Measurements from ENCODE around the gene DNAH9. TPM values are rescaled to one million over a fixed set of nuclear protein-coding genes. Genes with fewer than 3 reads are reported as not detected.

The DNAH9 gene
- total RNA-seq, 1 experiment from 2014 or later = 0.22 TPM

DNA sequence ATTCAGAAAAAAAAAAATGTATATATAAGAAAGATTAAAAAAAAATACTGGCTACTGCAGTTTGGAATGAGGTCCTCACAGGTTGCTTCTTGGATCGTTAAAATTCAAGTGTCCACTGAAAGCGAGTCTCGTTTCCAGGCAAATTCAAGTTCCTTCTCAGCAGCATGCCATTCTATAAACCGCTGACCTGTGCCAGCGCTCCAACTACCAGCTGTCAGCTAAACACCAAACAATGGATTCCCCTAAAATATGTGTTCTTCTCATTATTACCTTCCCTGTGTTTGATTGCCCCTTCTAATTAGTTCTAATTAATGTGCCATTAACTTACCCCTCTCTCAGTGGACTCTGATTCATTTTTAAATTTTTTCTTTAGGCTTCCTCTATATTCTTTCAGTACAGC lies 92.4 kb downstream of the DNAH9 start:
- H2AK5ac ChIP-seq (ENCODE audit: insufficient read length, low read length) = no peak overlapping the region
- H4K5ac ChIP-seq (ENCODE audit: insufficient read length, low read depth, low read length) = no peak overlapping the region
- no peak overlapping the region for H3K56ac ChIP-seq (ENCODE audit: insufficient read length, low read depth, low read length)
- no peak overlapping the region for H3K9ac ChIP-seq (ENCODE audit: extremely low read depth, insufficient read length, low read length)
- WGBS (ENCODE audit: extremely low coverage, insufficient read length, low lambda C conversion rate) = no CpG with 5 or more reads among the region's 5 CpGs
- no peaks in the 10 kb centered on the region for H3K79me2 ChIP-seq (ENCODE audit: insufficient read depth, low read length)
- no peak overlapping the region for H3K4me2 ChIP-seq (ENCODE audit: insufficient read depth, insufficient read length, low read length)
- no peak overlapping the region for H2AFZ ChIP-seq (ENCODE audit: low read length)
- H3K23me2 ChIP-seq (ENCODE audit: insufficient read length, low read depth, low read length, poor library complexity, severe bottlenecking) = no peaks in the 10 kb centered on the region
- no peaks in the 10 kb centered on the region for H3K79me1 ChIP-seq (ENCODE audit: insufficient read depth, low read depth, low read length, poor library complexity, severe bottlenecking)
- TF ChIP-seq, protein P1, sequence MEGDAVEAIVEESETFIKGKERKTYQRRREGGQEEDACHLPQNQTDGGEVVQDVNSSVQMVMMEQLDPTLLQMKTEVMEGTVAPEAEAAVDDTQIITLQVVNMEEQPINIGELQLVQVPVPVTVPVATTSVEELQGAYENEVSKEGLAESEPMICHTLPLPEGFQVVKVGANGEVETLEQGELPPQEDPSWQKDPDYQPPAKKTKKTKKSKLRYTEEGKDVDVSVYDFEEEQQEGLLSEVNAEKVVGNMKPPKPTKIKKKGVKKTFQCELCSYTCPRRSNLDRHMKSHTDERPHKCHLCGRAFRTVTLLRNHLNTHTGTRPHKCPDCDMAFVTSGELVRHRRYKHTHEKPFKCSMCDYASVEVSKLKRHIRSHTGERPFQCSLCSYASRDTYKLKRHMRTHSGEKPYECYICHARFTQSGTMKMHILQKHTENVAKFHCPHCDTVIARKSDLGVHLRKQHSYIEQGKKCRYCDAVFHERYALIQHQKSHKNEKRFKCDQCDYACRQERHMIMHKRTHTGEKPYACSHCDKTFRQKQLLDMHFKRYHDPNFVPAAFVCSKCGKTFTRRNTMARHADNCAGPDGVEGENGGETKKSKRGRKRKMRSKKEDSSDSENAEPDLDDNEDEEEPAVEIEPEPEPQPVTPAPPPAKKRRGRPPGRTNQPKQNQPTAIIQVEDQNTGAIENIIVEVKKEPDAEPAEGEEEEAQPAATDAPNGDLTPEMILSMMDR (conservative IDR thresholded peaks at IDR 0.05) = no peak
- no peak overlapping the region for H4K91ac ChIP-seq (ENCODE audit: insufficient read length, low read depth, low read length)
- no peak overlapping the region for H2BK20ac ChIP-seq (ENCODE audit: low read depth, low read length, poor library complexity, severe bottlenecking)
- H3K18ac ChIP-seq (ENCODE audit: insufficient read length, low read depth, low read length) = no peak overlapping the region
- no peak overlapping the region for H3K27ac ChIP-seq (ENCODE audit: insufficient read length, low read depth, low read length)
- H3K4me3 Mint-ChIP-seq = no peak overlapping the region
- no peaks in the 10 kb centered on the region; a peak in 1 of 7 replicates for H3K36me3 Mint-ChIP-seq (ENCODE audit: insufficient read depth in 1 of 3, low read depth in 3 of 3)
- no peaks in the 10 kb centered on the region for H3K27me3 Mint-ChIP-seq (ENCODE audit: low read depth)
- no peak overlapping the region for H3K14ac ChIP-seq (ENCODE audit: insufficient read depth, low read length)
- no peak overlapping the region for H2BK12ac ChIP-seq (ENCODE audit: insufficient read length, low read depth, low read length)
- no peak overlapping the region for H2BK15ac ChIP-seq (ENCODE audit: low read depth, low read length)
- no peak overlapping the region for H3K4ac ChIP-seq (ENCODE audit: low read depth, low read length)
- H3K9me3 ChIP-seq (ENCODE audit: control insufficient read depth, low read depth, low read length) = no peaks in the 10 kb centered on the region
- H2BK5ac ChIP-seq (ENCODE audit: insufficient read length, low read length) = no peak overlapping the region
- no peak overlapping the region for H4K8ac ChIP-seq (replicated peaks; ENCODE audit: insufficient read length, low read depth, low read length)
- no peak overlapping the region for H3K27ac Mint-ChIP-seq
- no peak overlapping the region for H3T11ph ChIP-seq (ENCODE audit: low read length)
- peaks cover 3 to 8% of the 10 kb centered on the region in 2 experiments; a peak in 3 of 4 replicates for H3K4me1 Mint-ChIP-seq
- no peaks in the 10 kb centered on the region for H3K9me3 Mint-ChIP-seq
- H2BK120ac ChIP-seq (ENCODE audit: low read depth, low read length, poor library complexity, severe bottlenecking) = no peak overlapping the region
- no peaks in the 10 kb centered on the region for H3K27me3 ChIP-seq (ENCODE audit: insufficient read depth, low read length)
- H3K23ac ChIP-seq (ENCODE audit: insufficient read length, low read depth, low read length) = no peak overlapping the region
- H4K20me1 ChIP-seq (ENCODE audit: control insufficient read depth, insufficient read depth, insufficient read length) = no peaks in the 10 kb centered on the region
- no peaks in the 10 kb centered on the region for H3K4me1 ChIP-seq (ENCODE audit: insufficient read depth, low read length)
- no peak for DNase-seq
